H9 (cell line): Measurements from ENCODE around the gene MTFR2. TPM values are rescaled to one million over a fixed set of nuclear protein-coding genes. Genes with fewer than 3 reads are reported as not detected.

Source experiments
- DNase-seq: peaks from one replicate; pipeline ENCODE4 v3.0.0-alpha.2; 2017
- H2AFZ ChIP-seq: one replicate; pipeline ENCODE4 v1.6.1; 2013; ENCODE audit warnings: mild to moderate bottlenecking, low read length, control low read depth, moderate library complexity
- H2AK5ac ChIP-seq: 2 replicates; pipeline ENCODE4 v1.6.1; 2013; ENCODE audit warnings: low read length, control low read depth, mixed read lengths; ENCODE audit not compliant: insufficient read length
- H2BK120ac ChIP-seq: one replicate; pipeline ENCODE4 v1.6.1; 2013; ENCODE audit warnings: low read depth, mild to moderate bottlenecking, low read length, control low read depth, inconsistent platforms; ENCODE audit not compliant: poor library complexity, severe bottlenecking
- H2BK12ac ChIP-seq: 2 replicates; pipeline ENCODE4 v1.6.1; 2013; ENCODE audit warnings: low read length, control low read depth, mixed read lengths, low read depth; ENCODE audit not compliant: insufficient read length
- H2BK15ac ChIP-seq: 2 replicates; pipeline ENCODE4 v1.6.1; 2013; ENCODE audit warnings: low read depth, low read length, control low read depth
- H2BK20ac ChIP-seq: one replicate; pipeline ENCODE4 v1.6.1; 2013; ENCODE audit warnings: low read depth, mild to moderate bottlenecking, low read length, control low read depth, inconsistent platforms; ENCODE audit not compliant: poor library complexity, severe bottlenecking
- H2BK5ac ChIP-seq: 2 replicates; pipeline ENCODE4 v1.6.1; 2013; ENCODE audit warnings: low read length, control low read depth, mixed read lengths; ENCODE audit not compliant: insufficient read length
- H3K14ac ChIP-seq: 2 replicates; pipeline ENCODE4 v1.6.1; 2013; ENCODE audit warnings: low read length, control low read depth; ENCODE audit not compliant: insufficient read depth
- H3K18ac ChIP-seq: 2 replicates; pipeline ENCODE4 v1.6.1; 2013; ENCODE audit warnings: low read depth, mild to moderate bottlenecking, mixed read lengths, low read length, control low read depth; ENCODE audit not compliant: insufficient read length
- H3K23ac ChIP-seq: 2 replicates; pipeline ENCODE4 v1.6.1; 2013; ENCODE audit warnings: low read length, control low read depth, mixed read lengths, low read depth; ENCODE audit not compliant: insufficient read length
- H3K23me2 ChIP-seq: 2 replicates; pipeline ENCODE4 v1.6.1; 2013; ENCODE audit warnings: low read depth, mild to moderate bottlenecking, mixed read lengths, low read length, control low read depth; ENCODE audit not compliant: insufficient read length, poor library complexity, severe bottlenecking
- H3K27ac ChIP-seq: 2 replicates; pipeline ENCODE4 v1.5.1; 2013; ENCODE audit warnings: low read length, control low read depth, mixed read lengths, low read depth; ENCODE audit not compliant: insufficient read length
- H3K27me3 ChIP-seq: 2 replicates; pipeline ENCODE4 v1.6.1; 2013; ENCODE audit warnings: low read length, control low read depth, inconsistent platforms; ENCODE audit not compliant: insufficient read depth
- H3K4ac ChIP-seq: 2 replicates; pipeline ENCODE4 v1.6.1; 2013; ENCODE audit warnings: low read depth, mild to moderate bottlenecking, control low read depth, inconsistent platforms, low read length, moderate library complexity
- H3K4me1 ChIP-seq: 2 replicates; pipeline ENCODE4 v1.6.1; 2013; ENCODE audit warnings: low read length, control low read depth, inconsistent platforms; ENCODE audit not compliant: insufficient read depth
- H3K4me2 ChIP-seq: 2 replicates; pipeline ENCODE4 v1.6.1; 2013; ENCODE audit warnings: low read length, control low read depth, mixed read lengths; ENCODE audit not compliant: insufficient read length, insufficient read depth
- H3K56ac ChIP-seq: 2 replicates; pipeline ENCODE4 v1.6.1; 2013; ENCODE audit warnings: low read depth, mild to moderate bottlenecking, mixed read lengths, low read length, control low read depth; ENCODE audit not compliant: insufficient read length
- H3K79me1 ChIP-seq: 2 replicates; pipeline ENCODE4 v1.6.1; 2013; ENCODE audit warnings: low read depth, mild to moderate bottlenecking, moderate library complexity, low read length, control low read depth, inconsistent platforms; ENCODE audit not compliant: insufficient read depth, poor library complexity, severe bottlenecking
- H3K79me2 ChIP-seq: 2 replicates; pipeline ENCODE4 v1.6.1; 2013; ENCODE audit warnings: low read length, control low read depth, inconsistent platforms; ENCODE audit not compliant: insufficient read depth
- H3K9ac ChIP-seq: 2 replicates; pipeline ENCODE4 v1.6.1; 2013; ENCODE audit warnings: low read length, control low read depth, mixed read lengths; ENCODE audit not compliant: insufficient read length; ENCODE audit errors: extremely low read depth
- H3K9me3 ChIP-seq: one replicate; pipeline ENCODE4 v1.6.1; 2013; ENCODE audit warnings: low read depth, low read length, inconsistent platforms; ENCODE audit not compliant: control insufficient read depth
- H3T11ph ChIP-seq: one replicate; pipeline ENCODE4 v1.6.1; 2013; ENCODE audit warnings: mild to moderate bottlenecking, low read length, control low read depth, inconsistent platforms
- H4K20me1 ChIP-seq: one replicate; pipeline ENCODE4 v1.6.1; 2013; ENCODE audit not compliant: control insufficient read depth, insufficient read length, insufficient read depth
- H4K5ac ChIP-seq: 2 replicates; pipeline ENCODE4 v1.6.1; 2013; ENCODE audit warnings: low read depth, mild to moderate bottlenecking, mixed read lengths, low read length, control low read depth; ENCODE audit not compliant: insufficient read length
- H4K8ac ChIP-seq: replicated peaks from 2 replicates; pipeline ENCODE4 v1.6.1; 2013; ENCODE audit warnings: low read length, control low read depth, mixed read lengths, low read depth; ENCODE audit not compliant: insufficient read length
- H4K91ac ChIP-seq: 2 replicates; pipeline ENCODE4 v1.6.1; 2013; ENCODE audit warnings: low read depth, mild to moderate bottlenecking, moderate library complexity, mixed read lengths, low read length, control low read depth; ENCODE audit not compliant: insufficient read length
- H3K27ac Mint-ChIP-seq, 3 experiments: 2 replicates in 2 of 3; 3 replicates in 1 of 3; pipeline ENCODE4 v1.8.0; 2020 to 2021; ENCODE audit warnings: mixed read lengths in 3 of 3, mild to moderate bottlenecking in 1 of 3, moderate library complexity in 1 of 3
- H3K27me3 Mint-ChIP-seq: 2 replicates; pipeline ENCODE4 v1.8.0; 2021; ENCODE audit warnings: low read depth, mild to moderate bottlenecking, moderate library complexity, mixed read lengths
- H3K36me3 Mint-ChIP-seq, 3 experiments: 2 replicates in 2 of 3; 3 replicates in 1 of 3; pipeline ENCODE4 v1.8.0; 2020 to 2021; ENCODE audit warnings: low read depth in 3 of 3, mixed read lengths in 3 of 3; ENCODE audit not compliant: insufficient read depth in 1 of 3
- H3K4me1 Mint-ChIP-seq, 2 experiments: 2 replicates each; pipeline ENCODE4 v1.8.0; 2020; ENCODE audit warnings: mixed read lengths in 2 of 2
- H3K4me3 Mint-ChIP-seq, 2 experiments: 2 replicates in 1 of 2; 3 replicates in 1 of 2; pipeline ENCODE4 v1.8.0; 2020 to 2021; ENCODE audit warnings: mild to moderate bottlenecking in 2 of 2, mixed read lengths in 2 of 2, moderate library complexity in 1 of 2
- H3K9me3 Mint-ChIP-seq, 2 experiments: 2 replicates in 1 of 2; 3 replicates in 1 of 2; pipeline ENCODE4 v1.8.0; 2020; ENCODE audit warnings: mild to moderate bottlenecking in 2 of 2, mixed read lengths in 2 of 2, moderate library complexity in 1 of 2
- CTCF ChIP-seq: fragments of 200-600 bp; sonication (generic); conservative IDR thresholded peaks from 3 replicates; pipeline ENCODE4 v1.8.0; 2021; ENCODE audit warnings: antibody characterized with exemption, mild to moderate bottlenecking
- WGBS: extraction: QIAGEN DNeasy Blood & Tissue Kit; methylation state at CpG from one replicate; pipeline ENCODE4 v1.1.7; 2013; ENCODE audit warnings: missing lambda C conversion rate, low lambda C conversion rate, mixed read lengths; ENCODE audit not compliant: insufficient read length; ENCODE audit errors: extremely low coverage; 5-methylcytosine and 5-hydroxymethylcytosine counted together
- total RNA-seq: library from RNA; stranded (reverse); gene quantifications from 2 replicates; pipeline ENCODE4 v1.2.1, GENCODE V29; 2021

The MTFR2 gene
- total RNA-seq, 1 experiment from 2014 or later = 11.8 TPM

- no peak overlapping the region for H4K5ac ChIP-seq
- no peaks in the 10 kb centered on the region for H3K27me3 Mint-ChIP-seq
- no peak overlapping the region for H3K4me2 ChIP-seq
- H2BK15ac ChIP-seq = no peak overlapping the region
- no peak overlapping the region for H3K23ac ChIP-seq
- no peak overlapping the region for H3K4ac ChIP-seq
- no peak overlapping the region for H4K8ac ChIP-seq
- no peak overlapping the region for H3T11ph ChIP-seq
- no peak overlapping the region for H4K91ac ChIP-seq
- no CpG with 5 or more reads among the region's 4 CpGs for WGBS
- H3K18ac ChIP-seq = no peak overlapping the region
- no peak for DNase-seq
- H2BK120ac ChIP-seq = no peak overlapping the region
- no peaks in the 10 kb centered on the region for H3K4me1 Mint-ChIP-seq
- peaks cover 0 to 4% of the 10 kb centered on the region in 2 experiments; a peak in 2 of 5 replicates for H3K9me3 Mint-ChIP-seq
- H3K9me3 ChIP-seq = no peaks in the 10 kb centered on the region
- H3K79me2 ChIP-seq = no peaks in the 10 kb centered on the region
- no peak overlapping the region; a peak in 1 of 7 replicates for H3K27ac Mint-ChIP-seq
- no peak overlapping the region for H2BK20ac ChIP-seq
- no peak overlapping the region for H3K4me3 Mint-ChIP-seq
- H2AK5ac ChIP-seq = no peak overlapping the region
- H3K23me2 ChIP-seq = no peaks in the 10 kb centered on the region
- no peak overlapping the region for H3K27ac ChIP-seq
- H2AFZ ChIP-seq = no peak overlapping the region
- peaks cover 0 to 14% (median 7%) of the 10 kb centered on the region in 3 experiments; a peak in 3 of 7 replicates for H3K36me3 Mint-ChIP-seq
- H2BK12ac ChIP-seq = no peak overlapping the region
- no peaks in the 10 kb centered on the region for H4K20me1 ChIP-seq
- H3K14ac ChIP-seq = no peak overlapping the region
- H3K27me3 ChIP-seq = no peaks in the 10 kb centered on the region
- H3K9ac ChIP-seq = no peak overlapping the region
- no peak for TF ChIP-seq CTCF
- H3K4me1 ChIP-seq = no peaks in the 10 kb centered on the region
- H2BK5ac ChIP-seq = no peak overlapping the region
- no peak overlapping the region for H3K56ac ChIP-seq
- H3K79me1 ChIP-seq = no peaks in the 10 kb centered on the region
Observed at GRCh38 chr6:136226674-136227377, 23.3 kb downstream of the MTFR2 start.
